Karpas-422 (cell line): ENCODE data around the gene REG4. TPM values are rescaled to one million over a fixed set of nuclear protein-coding genes. Genes with fewer than 3 reads are reported as not detected.

Experiments used
- DNase-seq: peaks from one replicate; pipeline ENCODE4 v3.0.0-alpha.2; 2015
- H2AFZ ChIP-seq: fragments of 200-600 bp; sonication (generic); 2 replicates; pipeline ENCODE4 v1.6.1; 2014; ENCODE audit warnings: antibody characterized with exemption, low read length, mixed read lengths
- H3K27ac ChIP-seq: fragments of 200-600 bp; sonication (generic); 2 replicates; pipeline ENCODE4 v1.5.1; 2014; ENCODE audit warnings: mild to moderate bottlenecking, low read length, moderate library complexity
- H3K27me3 ChIP-seq: fragments of 200-600 bp; sonication (generic); 2 replicates; pipeline ENCODE4 v1.6.1; 2014; ENCODE audit warnings: low read length, mixed read lengths
- H3K36me3 ChIP-seq: fragments of 200-600 bp; sonication (generic); 2 replicates; pipeline ENCODE4 v1.6.1; 2014; ENCODE audit warnings: low read length, mixed read lengths; ENCODE audit not compliant: insufficient read depth
- H3K4me1 ChIP-seq: fragments of 200-600 bp; sonication (generic); 2 replicates; pipeline ENCODE4 v1.6.1; 2014; ENCODE audit warnings: mild to moderate bottlenecking, low read length, mixed read lengths
- H3K4me2 ChIP-seq: fragments of 200-600 bp; sonication (generic); 2 replicates; pipeline ENCODE4 v1.6.1; 2014; ENCODE audit warnings: low read length, low read depth, mild to moderate bottlenecking; ENCODE audit not compliant: poor library complexity, severe bottlenecking
- H3K4me3 ChIP-seq: fragments of 200-600 bp; sonication (generic); 2 replicates; pipeline ENCODE4 v1.5.1; 2014; ENCODE audit warnings: mild to moderate bottlenecking, antibody characterized with exemption, low read length, mixed read lengths
- H3K79me2 ChIP-seq: fragments of 200-600 bp; sonication (generic); 2 replicates; pipeline ENCODE4 v1.6.1; 2014; ENCODE audit warnings: mild to moderate bottlenecking, low read length, mixed read lengths
- H3K9ac ChIP-seq: fragments of 200-600 bp; sonication (generic); 2 replicates; pipeline ENCODE4 v1.6.0; 2014; ENCODE audit warnings: low read length
- H3K9me2 ChIP-seq: fragments of 200-600 bp; sonication (generic), shearing (Covaris generic); replicated peaks from 2 replicates; pipeline ENCODE4 v1.6.0; 2014; ENCODE audit warnings: mild to moderate bottlenecking, low read length, moderate library complexity; ENCODE audit not compliant: insufficient read depth
- H3K9me3 ChIP-seq: fragments of 300-700, 200-600 bp; sonication (generic); 2 replicates; pipeline ENCODE4 v1.6.1; 2014; ENCODE audit warnings: low read length, mixed read lengths
- H4K20me1 ChIP-seq: fragments of 200-600 bp; sonication (generic); 2 replicates; pipeline ENCODE4 v1.6.1; 2014; ENCODE audit warnings: mild to moderate bottlenecking, antibody characterized with exemption, low read length, low read depth; ENCODE audit not compliant: insufficient read depth
- total RNA-seq: library from RNA; depleted of rRNA; stranded (reverse); fragments of >200 nt; shearing (Covaris generic); gene quantifications from 2 replicates; pipeline ENCODE4 v1.2.3, GENCODE V29; 2014; ENCODE audit warnings: low replicate concordance; rRNA removed

REG4 gene
- total RNA-seq, 1 experiment from 2014 or later, result not detected

DNA sequence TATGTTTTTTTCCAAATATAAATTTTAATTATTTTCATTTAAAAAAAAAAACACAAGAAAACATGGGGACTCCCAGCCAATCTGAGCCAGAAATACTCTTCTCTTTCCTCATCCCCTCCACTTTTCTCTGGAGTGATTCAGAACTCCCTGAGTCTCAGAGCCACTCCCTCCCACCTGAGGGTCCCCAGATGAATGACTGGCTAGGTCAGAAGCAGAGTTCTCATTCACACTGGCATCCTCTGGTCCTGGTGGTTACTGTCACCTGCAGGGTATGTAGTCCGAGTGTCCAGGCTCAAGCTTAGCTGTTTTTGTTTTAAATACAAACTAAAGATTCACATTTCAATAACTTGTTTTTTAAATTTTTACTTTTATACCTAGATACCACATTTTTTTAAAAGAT lies 48.9 kb downstream of the REG4 start:
- Histone ChIP-seq H3K27ac (no peak overlapping the region), H3K9me3 (no peaks in the 10 kb centered on the region), H3K36me3 (no peaks in the 10 kb centered on the region), H3K9ac (no peak overlapping the region), H3K9me2 (no peaks in the 10 kb centered on the region), H3K79me2 (no peaks in the 10 kb centered on the region), H3K27me3 (no peaks in the 10 kb centered on the region), H3K4me3 (no peak overlapping the region), H3K4me1 (no peaks in the 10 kb centered on the region), H2AFZ (no peak overlapping the region), H4K20me1 (no peaks in the 10 kb centered on the region), H3K4me2 (no peak overlapping the region)
- DNase-seq, result no peak

DNA sequence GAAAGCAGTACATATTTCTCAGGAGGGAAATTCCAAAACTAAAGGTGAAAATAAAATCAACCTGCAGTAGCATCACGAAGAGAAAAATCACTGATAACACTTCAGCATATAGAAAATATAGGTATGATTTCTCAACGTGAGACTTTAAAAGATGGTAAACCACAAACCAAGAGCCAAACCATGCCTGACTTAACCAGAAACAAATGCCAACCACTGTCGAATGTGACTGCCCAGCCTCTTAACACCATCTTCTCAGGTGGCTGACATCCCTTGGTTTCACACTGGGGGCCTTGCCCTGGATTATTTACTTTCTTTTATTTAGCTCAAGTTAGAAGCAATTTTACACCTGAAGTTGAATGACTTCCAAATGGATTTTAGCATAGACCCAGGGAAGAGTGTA lies 52.7 kb downstream of the REG4 start:
- H3K9me3 ChIP-seq, result no peaks in the 10 kb centered on the region
- H3K9me2 ChIP-seq, result no peaks in the 10 kb centered on the region
- no peaks in the 10 kb centered on the region for H3K79me2 ChIP-seq
- H3K27ac ChIP-seq, result no peak overlapping the region
- H3K4me2 ChIP-seq, result no peak overlapping the region
- no peak for DNase-seq
- H2AFZ ChIP-seq, result no peak overlapping the region
- H3K36me3 ChIP-seq, result no peaks in the 10 kb centered on the region
- H3K4me1 ChIP-seq, result no peaks in the 10 kb centered on the region
- H3K4me3 ChIP-seq, result no peak overlapping the region
- no peaks in the 10 kb centered on the region for H3K27me3 ChIP-seq
- no peaks in the 10 kb centered on the region for H4K20me1 ChIP-seq
- H3K9ac ChIP-seq, result no peak overlapping the region

DNA sequence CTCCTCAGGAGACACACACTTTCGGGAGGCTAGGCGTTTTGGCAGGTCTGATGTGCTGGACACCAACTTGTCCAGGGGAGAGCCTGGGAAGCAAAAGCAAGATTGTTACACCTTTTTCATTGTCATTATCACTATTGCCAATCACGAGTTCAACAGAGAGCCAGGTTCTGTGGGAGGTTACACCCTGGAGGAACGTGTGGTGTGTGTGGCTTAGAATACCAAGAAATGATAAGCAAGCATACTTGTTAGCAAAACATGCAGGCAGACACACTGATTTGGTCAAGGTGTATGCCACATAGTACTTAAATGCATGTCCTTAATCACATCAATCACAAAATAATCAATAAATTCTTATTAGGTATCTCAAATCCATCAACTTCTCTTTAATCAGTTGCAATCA lies 58.7 kb downstream of the REG4 start:
- Histone ChIP-seq H3K36me3 (no peaks in the 10 kb centered on the region), H3K79me2 (no peaks in the 10 kb centered on the region), H3K27ac (no peak overlapping the region), H3K4me1 (no peaks in the 10 kb centered on the region), H4K20me1 (no peaks in the 10 kb centered on the region), H3K9me3 (no peaks in the 10 kb centered on the region), H3K9me2 (no peaks in the 10 kb centered on the region), H3K27me3 (no peaks in the 10 kb centered on the region), H3K4me2 (no peak overlapping the region), H2AFZ (no peak overlapping the region), H3K4me3 (no peak overlapping the region), H3K9ac (no peak overlapping the region)
- no peak for DNase-seq

DNA sequence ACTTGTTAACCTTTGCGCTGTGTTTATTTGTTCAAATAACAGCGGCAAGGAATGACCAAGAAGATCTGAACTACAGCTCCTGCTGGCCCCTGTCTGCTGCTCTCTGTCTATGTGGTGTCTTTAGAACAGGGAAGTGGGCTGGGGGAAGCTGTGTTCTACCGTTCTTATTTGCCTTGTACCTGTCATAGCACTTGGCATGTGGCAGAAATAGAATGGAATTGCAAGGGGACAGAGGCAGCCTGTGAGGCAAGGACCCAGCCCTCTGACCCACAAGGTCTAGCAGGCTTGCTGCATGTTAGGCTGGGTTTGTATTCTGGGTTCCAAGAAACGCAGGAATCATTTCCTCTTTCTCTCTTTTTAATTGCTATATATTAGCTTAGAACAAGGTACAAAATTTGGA lies 63.2 kb downstream of the REG4 start:
- H3K27ac ChIP-seq, result no peak overlapping the region
- no peak for DNase-seq
- no peaks in the 10 kb centered on the region for H3K36me3 ChIP-seq
- H3K4me3 ChIP-seq, result no peak overlapping the region
- H2AFZ ChIP-seq, result no peak overlapping the region
- H3K9ac ChIP-seq, result no peak overlapping the region
- H3K79me2 ChIP-seq, result no peaks in the 10 kb centered on the region
- H3K9me3 ChIP-seq, result no peaks in the 10 kb centered on the region
- H3K9me2 ChIP-seq, result no peaks in the 10 kb centered on the region
- H4K20me1 ChIP-seq, result no peaks in the 10 kb centered on the region
- H3K4me1 ChIP-seq, result peaks cover 13% of the 10 kb centered on the region
- no peaks in the 10 kb centered on the region for H3K27me3 ChIP-seq
- H3K4me2 ChIP-seq, result no peak overlapping the region

DNA sequence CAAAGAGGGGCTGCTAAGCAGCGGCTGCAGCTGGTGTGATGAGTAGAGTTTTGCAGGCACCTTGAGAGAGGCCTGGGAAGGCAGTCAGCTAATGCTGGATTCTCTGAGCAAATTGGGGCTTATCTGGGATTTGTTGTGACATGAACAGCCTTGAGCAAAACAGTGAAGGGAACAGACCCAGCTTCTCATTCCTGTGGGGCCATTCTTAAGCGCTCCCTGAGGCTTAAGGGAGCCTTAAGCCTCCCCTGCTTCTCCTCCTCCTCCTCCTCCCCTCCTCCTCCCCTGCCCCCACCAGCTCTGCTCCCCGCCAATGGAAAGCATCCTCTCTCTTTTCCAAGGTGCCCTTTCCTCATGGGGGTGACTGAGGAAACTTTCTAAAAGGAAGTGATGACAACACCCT lies 63.8 kb downstream of the REG4 start:
- H3K4me1 ChIP-seq, result peaks cover 13% of the 10 kb centered on the region
- no peak overlapping the region for H3K9ac ChIP-seq
- no peaks in the 10 kb centered on the region for H3K27me3 ChIP-seq
- H2AFZ ChIP-seq, result no peak overlapping the region
- no peaks in the 10 kb centered on the region for H3K79me2 ChIP-seq
- no peaks in the 10 kb centered on the region for H3K9me2 ChIP-seq
- no peaks in the 10 kb centered on the region for H3K36me3 ChIP-seq
- no peak overlapping the region for H3K4me3 ChIP-seq
- no peak overlapping the region for H3K4me2 ChIP-seq
- H4K20me1 ChIP-seq, result no peaks in the 10 kb centered on the region
- H3K27ac ChIP-seq, result no peak overlapping the region
- no peaks in the 10 kb centered on the region for H3K9me3 ChIP-seq
- no peak for DNase-seq

DNA sequence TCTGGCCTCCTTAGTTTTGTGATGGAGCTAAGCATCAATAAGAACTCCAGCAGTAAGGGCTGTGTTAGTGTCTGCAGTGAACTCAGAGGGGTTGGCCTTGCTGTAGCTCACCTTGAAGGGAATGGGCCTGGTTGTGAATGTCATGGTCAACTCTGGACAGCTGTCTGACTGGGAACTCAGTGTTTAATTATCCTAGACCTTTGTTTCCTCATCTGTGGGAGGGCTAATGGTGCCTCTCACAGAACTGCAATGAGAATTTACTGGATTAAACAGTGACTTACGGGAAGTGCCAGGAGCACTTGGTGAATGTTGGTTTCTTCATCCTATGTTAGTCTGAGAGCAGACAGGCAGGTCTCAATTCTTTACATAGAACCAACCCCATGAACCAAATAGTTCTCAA lies 66.2 kb downstream of the REG4 start:
- no peaks in the 10 kb centered on the region for H3K79me2 ChIP-seq
- H2AFZ ChIP-seq, result no peak overlapping the region
- no peak overlapping the region for H3K9ac ChIP-seq
- no peaks in the 10 kb centered on the region for H4K20me1 ChIP-seq
- no peaks in the 10 kb centered on the region for H3K9me2 ChIP-seq
- H3K27ac ChIP-seq, result no peak overlapping the region
- no peak overlapping the region for H3K4me3 ChIP-seq
- no peak overlapping the region for H3K4me2 ChIP-seq
- no peaks in the 10 kb centered on the region for H3K27me3 ChIP-seq
- no peaks in the 10 kb centered on the region for H3K9me3 ChIP-seq
- DNase-seq, result no peak
- peaks cover 13% of the 10 kb centered on the region for H3K4me1 ChIP-seq
- no peaks in the 10 kb centered on the region for H3K36me3 ChIP-seq

DNA sequence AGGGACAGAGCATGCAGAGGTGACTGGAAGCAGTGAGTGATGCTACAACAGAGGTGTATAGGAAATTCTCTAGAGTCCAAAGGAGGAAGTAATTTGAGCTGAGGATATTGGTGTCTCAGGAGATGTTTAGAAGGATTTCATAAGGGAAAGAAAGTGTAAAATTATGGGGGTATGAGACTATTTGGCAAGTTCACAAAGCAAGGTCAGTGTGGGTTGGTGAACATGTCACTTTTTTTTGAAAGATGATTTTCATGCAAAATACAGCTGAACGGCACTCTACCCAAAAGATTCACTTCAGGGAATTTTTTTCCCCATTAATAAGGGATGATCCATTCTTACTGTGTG lies 66.7 kb downstream of the REG4 start:
- no peak overlapping the region for H3K4me3 ChIP-seq
- H3K9me3 ChIP-seq, result no peaks in the 10 kb centered on the region
- H3K9ac ChIP-seq, result no peak overlapping the region
- no peaks in the 10 kb centered on the region for H3K36me3 ChIP-seq
- H3K4me2 ChIP-seq, result no peak overlapping the region
- no peaks in the 10 kb centered on the region for H3K9me2 ChIP-seq
- H3K27me3 ChIP-seq, result no peaks in the 10 kb centered on the region
- peaks cover 13% of the 10 kb centered on the region for H3K4me1 ChIP-seq
- no peaks in the 10 kb centered on the region for H4K20me1 ChIP-seq
- H3K27ac ChIP-seq, result no peak overlapping the region
- H2AFZ ChIP-seq, result no peak overlapping the region
- no peaks in the 10 kb centered on the region for H3K79me2 ChIP-seq
- no peak for DNase-seq

Other genes with a start within 250 kb of the REG4 start
- not detected in 2 replicates for gene ZNF697, start 163.2 kb downstream of the REG4 start, total RNA-seq
- gene PHGDH, start 99.5 kb downstream of the REG4 start, total RNA-seq, result 16.3 and 20.5 TPM in 2 replicates
- not detected in 2 replicates for gene HMGCS2, start 42.6 kb downstream of the REG4 start, total RNA-seq
- gene ADAM30, start 85.1 kb upstream of the REG4 start, total RNA-seq, result not detected in 2 replicates